GM12875 (cell line): Measurements from ENCODE around the gene STK24.

Source experiments
- H3K4me3 ChIP-seq: one replicate; pipeline ENCODE4 v1.5.1; 2011; ENCODE audit warnings: low read depth, low read length, control low read depth
- CTCF ChIP-seq: IDR thresholded peaks from 2 replicates; pipeline ENCODE4 v1.5.1; 2011; ENCODE audit warnings: low read depth, mild to moderate bottlenecking, control low read depth, inconsistent platforms, low read length, moderate library complexity, borderline replicate concordance; ENCODE audit not compliant: insufficient read depth

Gene STK24

GRCh38 chr13:98548230-98548629 lies 28.7 kb downstream of the STK24 start:
- no peak for TF ChIP-seq CTCF
- H3K4me3 ChIP-seq = no peak overlapping the region

- no peak for TF ChIP-seq CTCF
- H3K4me3 ChIP-seq = no peak overlapping the region
Measured at GRCh38 chr13:98547455-98547854, 29.5 kb downstream of the STK24 start.

GRCh38 chr13:98546402-98546801 lies 30.5 kb downstream of the STK24 start:
- TF ChIP-seq CTCF = no peak
- H3K4me3 ChIP-seq = no peak overlapping the region

GRCh38 chr13:98544104-98544710 lies 32.7 kb downstream of the STK24 start:
- no peak for TF ChIP-seq CTCF
- no peak overlapping the region for H3K4me3 ChIP-seq

- TF ChIP-seq CTCF = no peak
- H3K4me3 ChIP-seq = no peak overlapping the region
Measured at GRCh38 chr13:98543378-98544103, 33.4 kb downstream of the STK24 start.

GRCh38 chr13:98542568-98543377 lies 34.1 kb downstream of the STK24 start:
- no peak for TF ChIP-seq CTCF
- peak overlapping the region; percentile 28 for H3K4me3 ChIP-seq
